Measurements from ENCODE around the gene MAPK8.

GRCh38 chr10:48363617-48364355, 57.3 kb downstream of the MAPK8 start:
- peak in 1 of 2 donors; percentile 24 for TF ChIP-seq CTCF (IDR thresholded peaks at IDR 0.05)
- TF ChIP-seq POLR2AphosphoS5 (IDR thresholded peaks at IDR 0.05): no peak
- no peak for TF ChIP-seq POLR2A (IDR thresholded peaks at IDR 0.05)

All from suprapubic skin (tissue), 4 donors.